EH (cell line): ENCODE results near the gene LIPC.
A peak's percentile ranks its signal among the peaks of the same experiment; 100 is the strongest.

Experiments used
- DNase-seq: peaks from one replicate; pipeline ENCODE4 v3.0.0-alpha.2; 2015; ENCODE audit warnings: low read depth

Gene LIPC

GRCh38 chr15:58436552-58436951 lies 4.8 kb downstream of the LIPC start:
- no peak for DNase-seq

DNA sequence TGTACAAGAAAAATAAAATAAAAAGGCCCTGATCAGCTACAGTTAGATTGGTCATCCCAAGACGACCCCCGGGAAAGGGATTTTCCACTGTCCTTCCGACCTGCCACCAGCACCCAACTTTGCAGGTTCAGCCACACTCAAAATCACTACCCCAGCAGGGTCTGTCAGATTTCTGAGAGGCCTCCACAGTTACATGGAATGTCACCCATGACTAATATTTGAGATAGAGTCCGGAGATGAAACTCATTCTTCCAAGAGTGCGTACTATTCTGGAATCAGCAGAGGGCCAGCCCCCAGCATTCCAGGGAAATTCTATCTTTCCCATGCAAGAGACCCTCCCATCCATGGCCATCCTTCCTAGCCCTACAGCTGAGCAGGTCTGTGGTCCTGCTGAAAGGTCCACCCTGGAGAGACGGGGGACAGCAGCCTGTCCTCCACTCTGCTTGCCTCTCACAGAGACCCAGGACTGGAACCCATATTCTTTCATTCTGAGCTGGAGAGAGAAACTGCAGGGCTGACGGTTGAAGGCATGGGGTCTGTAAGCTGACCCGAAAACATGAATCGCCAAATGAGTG lies 5.8 kb downstream of the LIPC start:
- no peak for DNase-seq

DNA sequence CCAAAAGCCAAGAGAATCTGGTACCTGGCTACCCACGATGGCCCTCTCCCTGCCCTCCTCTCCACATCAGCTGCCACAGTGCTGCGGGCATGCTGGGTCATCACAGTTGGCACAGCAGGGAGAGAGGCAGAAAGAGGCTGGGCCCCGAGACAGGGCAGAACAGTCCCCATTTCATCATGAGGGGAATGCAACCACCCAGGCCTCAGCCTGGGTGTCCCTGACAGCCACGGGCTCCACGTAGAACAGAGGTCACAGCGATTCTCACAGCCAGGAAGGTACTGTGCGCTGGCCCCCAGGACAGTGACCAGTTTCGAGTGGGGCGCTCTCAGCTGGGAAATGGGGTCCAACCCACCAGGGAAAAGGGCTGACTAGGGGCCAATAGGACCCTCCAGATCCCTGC lies 6.3 kb downstream of the LIPC start:
- no peak for DNase-seq

DNA sequence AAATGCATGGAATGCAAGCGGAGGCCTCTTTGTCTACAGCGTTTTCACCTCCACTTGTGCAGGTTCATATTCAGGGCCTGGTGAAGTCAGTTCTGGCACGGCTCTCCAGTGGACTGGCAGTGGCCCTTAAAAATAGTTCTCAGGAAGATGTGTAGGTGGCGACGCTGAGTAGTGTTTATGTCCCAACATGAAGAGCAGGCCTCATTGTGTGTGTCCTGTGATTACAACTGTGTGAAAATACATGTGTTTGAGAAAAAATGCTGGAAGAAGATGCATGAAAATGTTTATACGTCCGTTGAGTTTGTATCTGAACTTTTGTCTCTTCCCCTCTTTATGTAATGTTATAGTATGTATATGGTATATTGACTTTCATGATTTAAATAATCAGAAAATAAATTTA lies 7.2 kb downstream of the LIPC start:
- peak; percentile 73 for DNase-seq

DNA sequence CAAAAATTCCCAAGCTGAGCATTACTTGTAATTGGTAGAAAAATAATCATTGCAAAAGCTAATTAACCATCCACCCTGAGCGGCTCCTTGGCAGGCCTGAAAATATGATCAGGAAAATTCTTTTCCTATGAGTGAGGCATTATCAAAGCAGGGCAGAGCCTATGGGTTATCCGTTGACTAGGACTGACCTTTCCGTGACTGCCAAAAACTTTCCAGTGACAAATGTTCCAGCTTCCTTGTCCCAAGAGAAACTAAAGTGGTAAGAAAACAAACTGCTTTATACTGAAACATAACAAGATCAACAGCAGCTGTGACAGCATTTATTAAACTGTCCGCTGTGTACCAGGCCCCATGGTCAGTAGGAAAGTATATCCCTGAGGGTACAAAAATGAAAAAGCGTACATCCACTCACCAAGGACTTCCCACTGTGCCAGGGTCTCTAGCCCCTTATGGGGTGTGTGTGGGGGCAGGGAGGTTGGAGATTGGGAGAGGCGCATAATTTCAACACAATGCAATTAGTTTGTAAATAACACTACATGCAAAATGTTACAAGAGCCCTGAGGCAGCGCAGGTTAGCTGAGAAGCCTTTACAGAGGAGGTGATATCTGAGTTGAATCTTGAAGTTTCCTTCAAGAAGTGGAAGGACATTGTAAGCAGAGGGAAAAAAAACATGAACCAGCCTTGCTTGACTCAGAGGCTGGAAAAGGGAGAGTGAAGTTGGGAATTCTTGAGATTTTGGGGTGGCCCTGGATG lies 8.5 kb downstream of the LIPC start:
- peak; percentile 90 for DNase-seq

DNA sequence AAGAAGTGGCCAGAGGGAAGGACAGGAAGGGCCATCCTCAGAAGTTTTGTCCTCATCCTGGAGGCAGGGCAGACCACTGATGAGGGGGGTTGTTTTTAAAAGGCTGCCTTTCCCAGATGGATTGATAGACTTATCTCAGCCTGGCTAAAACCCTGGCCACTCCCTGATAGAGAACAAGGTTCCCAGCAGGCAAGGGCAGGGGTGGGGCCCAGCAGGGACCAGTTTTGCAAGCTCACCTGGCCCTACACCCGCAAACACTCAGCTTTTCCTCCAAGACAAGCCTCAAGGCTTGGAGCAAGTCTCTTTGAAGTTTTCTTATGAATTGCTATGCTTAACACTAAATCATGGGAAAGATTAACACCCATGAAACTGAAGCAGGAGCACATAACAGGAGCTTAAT lies 9.1 kb downstream of the LIPC start:
- DNase-seq, result no peak

GRCh38 chr15:58441376-58442070 lies 9.7 kb downstream of the LIPC start:
- DNase-seq, result peak; percentile 81

GRCh38 chr15:58442122-58442521 lies 10.3 kb downstream of the LIPC start:
- peak; percentile 58 for DNase-seq

- DNase-seq, result no peak
These were observed 11.5 kb downstream of the LIPC start for GRCh38 chr15:58443308-58443707.

GRCh38 chr15:58444056-58444455 lies 12.3 kb downstream of the LIPC start:
- no peak for DNase-seq

GRCh38 chr15:58444658-58445332 lies 13.0 kb downstream of the LIPC start:
- no peak for DNase-seq

GRCh38 chr15:58445865-58446264 lies 14.1 kb downstream of the LIPC start:
- no peak for DNase-seq

DNA sequence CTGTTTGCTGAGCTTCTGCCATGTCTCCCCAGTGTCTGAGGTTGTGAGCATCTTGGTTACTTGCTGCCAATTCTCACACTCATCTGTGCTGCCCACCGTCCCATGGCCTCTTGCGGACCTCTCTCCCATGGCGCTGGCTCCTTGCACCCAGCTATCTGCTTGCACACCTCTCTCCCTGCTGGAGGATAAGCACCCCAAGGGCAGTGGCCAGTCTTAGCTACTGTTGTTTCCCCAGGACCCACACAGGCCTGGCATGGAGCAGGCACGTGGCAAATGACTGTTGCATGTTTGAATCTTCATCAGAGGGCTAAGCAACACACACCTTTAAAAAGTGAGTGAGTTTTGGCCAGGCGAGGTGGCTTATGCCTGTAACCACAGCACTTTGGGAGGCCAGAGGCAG lies 14.7 kb downstream of the LIPC start:
- no peak for DNase-seq

- peak; percentile 88 for DNase-seq
These were observed 15.7 kb downstream of the LIPC start for GRCh38 chr15:58447271-58448010.

DNA sequence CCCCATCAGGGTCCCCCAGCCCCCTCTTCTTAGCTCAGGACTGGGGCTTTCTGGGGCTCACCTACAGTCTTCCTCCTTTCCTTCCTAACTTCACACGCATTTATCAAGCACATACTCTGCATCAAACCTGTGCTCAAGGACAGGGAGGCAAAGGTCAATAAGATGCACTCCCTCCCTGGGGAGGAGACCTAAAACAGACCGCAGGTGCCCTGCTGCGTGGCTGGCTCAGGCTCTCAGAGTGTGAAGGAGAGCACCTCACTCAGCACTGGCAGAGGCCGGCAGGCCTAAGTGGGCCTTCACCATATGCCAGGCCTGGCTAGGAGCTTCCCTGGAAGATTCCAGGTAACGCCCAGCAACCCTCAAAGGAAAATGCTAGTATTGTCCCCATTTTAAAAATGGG lies 16.5 kb downstream of the LIPC start:
- DNase-seq, result no peak

GRCh38 chr15:58448906-58449305 lies 17.1 kb downstream of the LIPC start:
- DNase-seq, result no peak

GRCh38 chr15:58451826-58452225 lies 20.0 kb downstream of the LIPC start:
- no peak for DNase-seq

DNA sequence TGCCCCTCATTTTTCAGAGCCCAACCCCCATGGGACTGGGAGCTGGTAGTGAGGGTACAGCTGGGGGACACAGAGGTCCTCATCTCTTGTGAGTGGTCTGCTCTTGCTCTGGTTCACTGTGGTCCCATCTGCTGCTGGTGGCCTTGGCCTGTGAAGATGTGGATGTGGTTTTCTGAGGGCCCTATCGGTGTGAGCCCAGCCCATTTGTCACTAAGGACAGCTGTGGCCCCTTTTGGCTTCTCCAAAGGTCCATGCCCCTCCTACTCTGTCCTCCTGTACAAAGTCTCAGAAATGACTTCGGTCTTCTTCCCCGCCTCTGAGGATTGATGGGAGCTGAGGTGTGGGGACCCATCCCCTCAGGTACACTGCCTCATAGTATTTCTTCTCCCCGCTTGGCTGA lies 21.0 kb downstream of the LIPC start:
- DNase-seq, result no peak

DNA sequence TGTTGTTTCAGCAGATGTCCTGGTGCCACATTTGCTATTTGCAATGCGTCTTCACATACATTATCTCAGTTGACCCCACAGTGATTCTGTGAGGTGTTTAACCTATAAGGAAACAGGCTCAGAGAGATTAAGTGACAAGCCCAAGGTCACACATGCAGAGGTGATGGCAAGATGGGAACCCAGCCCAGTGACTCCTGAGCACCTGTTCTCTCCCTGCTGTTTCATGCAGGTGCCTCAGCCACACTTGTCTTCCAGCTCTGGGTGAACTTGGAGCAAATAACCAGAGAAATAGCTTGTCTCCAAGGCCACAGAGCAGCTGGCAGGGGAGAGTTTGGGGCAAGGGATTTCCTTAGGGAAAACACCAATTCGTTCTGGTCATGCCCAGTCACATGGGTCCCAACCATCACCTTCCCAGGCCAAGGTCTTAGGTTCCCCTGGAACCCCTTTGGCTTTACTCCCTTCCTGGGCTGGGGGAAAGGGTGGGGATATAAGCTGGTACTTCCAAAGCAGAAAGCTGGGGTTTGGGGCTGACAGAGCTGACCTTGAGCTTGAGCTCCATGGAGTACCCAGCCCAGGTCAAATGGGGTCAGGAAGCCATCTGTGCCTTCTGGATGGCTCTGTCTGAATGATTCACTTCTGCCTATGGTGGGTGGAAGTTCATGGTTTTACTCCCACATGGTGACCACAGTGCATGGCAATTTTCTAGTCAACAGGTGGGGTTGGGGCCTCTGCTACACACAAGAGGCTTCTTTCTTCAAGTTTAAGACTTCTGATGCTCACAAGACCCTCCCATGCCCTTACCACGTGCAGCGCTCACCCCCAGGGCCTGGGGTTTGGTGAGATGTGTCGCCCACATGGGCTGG lies 22.4 kb downstream of the LIPC start:
- DNase-seq, result no peak

DNA sequence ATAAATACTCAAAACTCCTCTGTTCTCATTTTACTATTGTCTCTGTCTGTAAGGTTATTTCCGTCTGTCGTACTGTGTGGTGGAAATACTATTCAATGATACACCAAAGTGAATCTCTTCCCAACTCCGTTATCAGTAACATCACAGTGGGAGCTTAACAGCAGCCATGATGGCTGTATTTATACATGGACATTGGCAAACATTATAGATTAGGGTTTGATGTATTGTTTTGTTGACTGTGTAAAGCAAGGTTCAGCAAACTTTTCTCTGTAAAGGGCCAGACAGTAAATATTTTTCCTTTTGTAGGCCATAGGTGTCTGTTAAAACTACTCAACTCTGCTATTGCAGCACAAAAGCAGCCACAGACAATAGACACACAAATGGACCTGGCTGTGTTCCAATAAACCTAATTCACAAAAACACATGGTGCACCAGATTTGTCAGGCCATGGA lies 23.2 kb downstream of the LIPC start:
- no peak for DNase-seq

DNA sequence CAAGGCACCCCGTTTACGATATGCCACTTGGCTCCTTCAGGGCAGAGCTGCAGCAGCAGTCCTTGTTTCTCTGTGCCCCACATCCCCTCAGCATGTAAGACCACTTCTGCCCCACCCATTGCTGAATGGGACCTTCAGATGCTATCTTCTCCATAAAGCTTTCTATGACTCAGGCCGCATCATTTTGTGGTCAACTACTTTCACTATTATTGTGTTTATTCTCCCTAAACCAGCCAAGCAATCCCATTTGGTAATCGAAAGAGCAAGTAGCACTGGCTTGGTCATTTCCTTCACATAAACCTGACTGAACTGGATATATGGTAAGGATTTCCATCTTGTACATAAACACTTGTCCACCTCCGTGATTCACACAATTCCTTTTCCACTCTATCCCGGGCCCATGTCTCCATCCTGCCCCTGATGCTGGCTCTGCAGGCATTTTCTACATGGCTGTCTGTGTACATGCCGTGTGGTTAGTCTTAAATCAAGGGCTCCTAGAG lies 25.7 kb downstream of the LIPC start:
- DNase-seq, result peak; percentile 87
